ENCODE measurements around the gene FOXC1. TPM values are rescaled to one million over a fixed set of nuclear protein-coding genes. Genes with fewer than 3 reads are reported as not detected.

The FOXC1 gene
- total RNA-seq, 1 experiment from 2014 or later: not detected

DNA sequence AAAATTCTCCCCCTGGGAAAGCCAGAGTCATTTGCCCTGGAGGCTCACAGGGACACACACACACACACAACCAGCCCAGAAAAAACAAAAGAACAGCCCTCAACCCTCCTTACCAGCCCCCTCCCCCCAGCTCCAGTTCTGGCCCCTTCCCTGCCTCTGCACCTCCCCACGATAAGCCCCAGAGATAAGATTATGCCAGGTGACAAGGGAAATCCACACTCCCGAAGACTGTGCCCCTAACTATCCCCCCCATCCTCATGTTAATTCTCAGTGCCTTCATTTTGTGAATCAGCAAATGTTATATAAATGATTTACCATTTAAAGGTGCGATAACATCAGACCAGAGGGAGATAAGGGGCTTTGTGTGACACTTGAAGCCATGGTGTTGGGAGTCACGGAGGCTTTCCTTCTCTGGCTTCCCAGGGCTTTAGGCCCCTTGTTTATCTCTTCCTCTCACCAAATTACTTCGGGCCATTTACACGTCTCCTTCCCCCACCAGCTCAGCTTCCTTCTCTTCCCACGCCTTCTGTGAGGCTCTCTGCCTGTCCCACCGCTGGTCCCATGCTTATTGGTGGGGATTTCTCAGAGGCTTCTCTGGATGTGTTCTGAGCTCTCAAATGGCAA, 12.5 kb upstream of the FOXC1 start:
- H3K9me3 Mint-ChIP-seq: no peaks in the 10 kb centered on the region
- Histone ChIP-seq H2BK20ac (ENCODE audit: low read depth, low read length, poor library complexity, severe bottlenecking) (no peak overlapping the region), H4K91ac (ENCODE audit: insufficient read length, low read depth, low read length) (no peak overlapping the region), H2BK12ac (ENCODE audit: insufficient read length, low read depth, low read length) (no peak overlapping the region), H3T11ph (ENCODE audit: low read length) (no peak overlapping the region), H3K4ac (ENCODE audit: low read depth, low read length) (no peak overlapping the region), H2AFZ (ENCODE audit: low read length) (no peak overlapping the region), H3K9ac (ENCODE audit: extremely low read depth, insufficient read length, low read length) (no peak overlapping the region), H3K23me2 (ENCODE audit: insufficient read length, low read depth, low read length, poor library complexity, severe bottlenecking) (no peaks in the 10 kb centered on the region), H3K79me2 (ENCODE audit: insufficient read depth, low read length) (no peaks in the 10 kb centered on the region), H3K27ac (ENCODE audit: insufficient read length, low read depth, low read length) (no peak overlapping the region), H3K56ac (ENCODE audit: insufficient read length, low read depth, low read length) (no peak overlapping the region), H2BK120ac (ENCODE audit: low read depth, low read length, poor library complexity, severe bottlenecking) (no peak overlapping the region), H4K8ac (replicated peaks; ENCODE audit: insufficient read length, low read depth, low read length) (no peak overlapping the region), H3K4me1 (ENCODE audit: insufficient read depth, low read length) (no peaks in the 10 kb centered on the region), H3K9me3 (ENCODE audit: control insufficient read depth, low read depth, low read length) (no peaks in the 10 kb centered on the region), H3K14ac (ENCODE audit: insufficient read depth, low read length) (no peak overlapping the region), H2BK5ac (ENCODE audit: insufficient read length, low read length) (no peak overlapping the region), H3K79me1 (ENCODE audit: insufficient read depth, low read depth, low read length, poor library complexity, severe bottlenecking) (no peaks in the 10 kb centered on the region), H2BK15ac (ENCODE audit: low read depth, low read length) (no peak overlapping the region), H4K20me1 (ENCODE audit: control insufficient read depth, insufficient read depth, insufficient read length) (no peaks in the 10 kb centered on the region), H3K4me2 (ENCODE audit: insufficient read depth, insufficient read length, low read length) (no peak overlapping the region), H3K18ac (ENCODE audit: insufficient read length, low read depth, low read length) (no peak overlapping the region), H3K27me3 (ENCODE audit: insufficient read depth, low read length) (no peaks in the 10 kb centered on the region), H3K23ac (ENCODE audit: insufficient read length, low read depth, low read length) (no peak overlapping the region), H4K5ac (ENCODE audit: insufficient read length, low read depth, low read length) (no peak overlapping the region), H2AK5ac (ENCODE audit: insufficient read length, low read length) (no peak overlapping the region)
- WGBS (ENCODE audit: extremely low coverage, insufficient read length, low lambda C conversion rate): no CpG with 5 or more reads among the region's 8 CpGs
- TF ChIP-seq CTCF (conservative IDR thresholded peaks at IDR 0.05): no peak
- H3K4me1 Mint-ChIP-seq: peaks cover 13 to 19% of the 10 kb centered on the region in 2 experiments
- no peak overlapping the region for H3K4me3 Mint-ChIP-seq
- peaks cover 58% of the 10 kb centered on the region for H3K27me3 Mint-ChIP-seq (ENCODE audit: low read depth)
- H3K36me3 Mint-ChIP-seq (ENCODE audit: insufficient read depth in 1 of 3, low read depth in 3 of 3): no peaks in the 10 kb centered on the region
- H3K27ac Mint-ChIP-seq: no peak overlapping the region
- DNase-seq: no peak

Data from H9 (cell line).